Measurements from ENCODE around the gene DSCAM.

DNA sequence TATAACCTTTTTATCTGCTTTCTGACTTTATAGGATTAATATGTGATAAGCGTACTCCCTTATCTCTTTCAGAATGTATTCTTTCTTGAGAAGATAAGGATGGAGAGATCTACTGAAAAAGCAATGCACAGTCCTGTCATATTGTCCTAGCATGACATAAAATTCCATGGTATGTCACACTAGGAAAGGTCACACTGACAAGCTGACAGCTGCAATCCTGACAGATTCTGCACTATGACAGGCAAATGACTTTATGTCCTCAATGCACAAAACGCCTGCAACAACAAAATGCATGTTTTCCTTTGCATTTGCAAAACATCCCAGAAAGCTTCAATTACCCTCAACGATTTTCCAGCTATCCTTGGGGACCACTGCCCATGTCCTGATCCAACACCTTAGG is 393.8 kb downstream of the DSCAM start:
- TF ChIP-seq POLR2A (IDR thresholded peaks at IDR 0.05), result no peak
- TF ChIP-seq, protein P1, sequence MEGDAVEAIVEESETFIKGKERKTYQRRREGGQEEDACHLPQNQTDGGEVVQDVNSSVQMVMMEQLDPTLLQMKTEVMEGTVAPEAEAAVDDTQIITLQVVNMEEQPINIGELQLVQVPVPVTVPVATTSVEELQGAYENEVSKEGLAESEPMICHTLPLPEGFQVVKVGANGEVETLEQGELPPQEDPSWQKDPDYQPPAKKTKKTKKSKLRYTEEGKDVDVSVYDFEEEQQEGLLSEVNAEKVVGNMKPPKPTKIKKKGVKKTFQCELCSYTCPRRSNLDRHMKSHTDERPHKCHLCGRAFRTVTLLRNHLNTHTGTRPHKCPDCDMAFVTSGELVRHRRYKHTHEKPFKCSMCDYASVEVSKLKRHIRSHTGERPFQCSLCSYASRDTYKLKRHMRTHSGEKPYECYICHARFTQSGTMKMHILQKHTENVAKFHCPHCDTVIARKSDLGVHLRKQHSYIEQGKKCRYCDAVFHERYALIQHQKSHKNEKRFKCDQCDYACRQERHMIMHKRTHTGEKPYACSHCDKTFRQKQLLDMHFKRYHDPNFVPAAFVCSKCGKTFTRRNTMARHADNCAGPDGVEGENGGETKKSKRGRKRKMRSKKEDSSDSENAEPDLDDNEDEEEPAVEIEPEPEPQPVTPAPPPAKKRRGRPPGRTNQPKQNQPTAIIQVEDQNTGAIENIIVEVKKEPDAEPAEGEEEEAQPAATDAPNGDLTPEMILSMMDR (IDR thresholded peaks at IDR 0.05), result no peak
